Trophoblast cell (in vitro differentiated cells and primary cell): ENCODE results near the gene BPIFB2.

Experiments
- DNase-seq, 2 donors: peaks; one replicate each; pipeline ENCODE4 v3.0.0-alpha.2; 2016
- H2AFZ ChIP-seq: 2 replicates; pipeline ENCODE4 v1.6.1; 2013; ENCODE audit warnings: low read length, moderate library complexity, mild to moderate bottlenecking; ENCODE audit not compliant: insufficient read depth, poor library complexity
- H2AK5ac ChIP-seq: 2 replicates; pipeline ENCODE4 v1.6.1; 2013; ENCODE audit warnings: mild to moderate bottlenecking, low read length
- H2BK120ac ChIP-seq: 2 replicates; pipeline ENCODE4 v1.6.1; 2013; ENCODE audit warnings: low read length, mild to moderate bottlenecking, moderate library complexity; ENCODE audit not compliant: insufficient read depth, poor library complexity
- H2BK12ac ChIP-seq: 2 replicates; pipeline ENCODE4 v1.6.1; 2013; ENCODE audit warnings: mild to moderate bottlenecking, low read length, moderate library complexity
- H2BK5ac ChIP-seq: 2 replicates; pipeline ENCODE4 v1.6.1; 2013; ENCODE audit warnings: low read length, low read depth, moderate library complexity, mild to moderate bottlenecking; ENCODE audit not compliant: poor library complexity
- H3K14ac ChIP-seq: 2 replicates; pipeline ENCODE4 v1.6.1; 2013; ENCODE audit warnings: mild to moderate bottlenecking, low read length
- H3K18ac ChIP-seq: 2 replicates; pipeline ENCODE4 v1.6.1; 2013; ENCODE audit warnings: mild to moderate bottlenecking, low read length
- H3K23ac ChIP-seq: 2 replicates; pipeline ENCODE4 v1.6.1; 2013; ENCODE audit warnings: low read length
- H3K27ac ChIP-seq: 2 replicates; pipeline ENCODE4 v1.5.1; 2013; ENCODE audit warnings: low read depth, mild to moderate bottlenecking, inconsistent platforms, low read length, moderate library complexity
- H3K27me3 ChIP-seq: 2 replicates; pipeline ENCODE4 v1.6.1; 2013; ENCODE audit warnings: inconsistent platforms, mild to moderate bottlenecking, low read length, moderate library complexity; ENCODE audit not compliant: insufficient read depth
- H3K36me3 ChIP-seq, 2 experiments: 1 replicate in 1 of 2; 2 replicates in 1 of 2; pipeline ENCODE4 v1.6.1; 2013; ENCODE audit warnings: low read length in 2 of 2, mild to moderate bottlenecking in 2 of 2, moderate library complexity in 1 of 2; ENCODE audit not compliant: insufficient read depth in 2 of 2, control insufficient read depth in 1 of 2
- H3K4ac ChIP-seq: 2 replicates; pipeline ENCODE4 v1.6.1; 2013; ENCODE audit warnings: low read depth, mild to moderate bottlenecking, low read length, moderate library complexity
- H3K4me1 ChIP-seq, 2 experiments: 1 replicate in 1 of 2; 2 replicates in 1 of 2; pipeline ENCODE4 v1.6.1; 2013; ENCODE audit warnings: low read length in 2 of 2, mild to moderate bottlenecking in 2 of 2, moderate library complexity in 1 of 2; ENCODE audit not compliant: insufficient read depth in 2 of 2, control insufficient read depth in 1 of 2
- H3K4me2 ChIP-seq: 2 replicates; pipeline ENCODE4 v1.6.1; 2013; ENCODE audit warnings: inconsistent platforms, mild to moderate bottlenecking, low read length, moderate library complexity
- H3K4me3 ChIP-seq: 2 replicates; pipeline ENCODE4 v1.5.1; 2013; ENCODE audit warnings: mild to moderate bottlenecking, low read depth, low read length, inconsistent platforms
- H3K79me1 ChIP-seq: one replicate; pipeline ENCODE4 v1.6.1; 2013; ENCODE audit warnings: low read length
- H3K79me2 ChIP-seq: 2 replicates; pipeline ENCODE4 v1.6.1; 2013; ENCODE audit warnings: low read length, mild to moderate bottlenecking; ENCODE audit not compliant: control insufficient read depth, insufficient read depth, poor library complexity
- H3K9ac ChIP-seq: 2 replicates; pipeline ENCODE4 v1.6.1; 2013; ENCODE audit warnings: mild to moderate bottlenecking, low read length
- H3K9me3 ChIP-seq: 2 replicates; pipeline ENCODE4 v1.6.1; 2013; ENCODE audit warnings: low read depth, mild to moderate bottlenecking, control low read depth, inconsistent platforms, low read length; ENCODE audit not compliant: insufficient read depth
- H4K12ac ChIP-seq: 2 replicates; pipeline ENCODE4 v1.6.1; 2013; ENCODE audit warnings: low read depth, mild to moderate bottlenecking, low read length, moderate library complexity
- H4K8ac ChIP-seq: 2 replicates; pipeline ENCODE4 v1.6.1; 2013; ENCODE audit warnings: low read depth, mild to moderate bottlenecking, low read length, moderate library complexity
- H4K91ac ChIP-seq: one replicate; pipeline ENCODE4 v1.6.1; 2013; ENCODE audit warnings: low read depth, mild to moderate bottlenecking, low read length, moderate library complexity
- WGBS: extraction: QIAGEN DNeasy Blood & Tissue Kit; methylation state at CpG from one replicate; pipeline ENCODE4 v1.1.7; 2013; ENCODE audit warnings: missing lambda C conversion rate; ENCODE audit not compliant: insufficient read length, insufficient coverage; ENCODE audit errors: extremely low coverage; 5-methylcytosine and 5-hydroxymethylcytosine counted together

The BPIFB2 gene

DNA sequence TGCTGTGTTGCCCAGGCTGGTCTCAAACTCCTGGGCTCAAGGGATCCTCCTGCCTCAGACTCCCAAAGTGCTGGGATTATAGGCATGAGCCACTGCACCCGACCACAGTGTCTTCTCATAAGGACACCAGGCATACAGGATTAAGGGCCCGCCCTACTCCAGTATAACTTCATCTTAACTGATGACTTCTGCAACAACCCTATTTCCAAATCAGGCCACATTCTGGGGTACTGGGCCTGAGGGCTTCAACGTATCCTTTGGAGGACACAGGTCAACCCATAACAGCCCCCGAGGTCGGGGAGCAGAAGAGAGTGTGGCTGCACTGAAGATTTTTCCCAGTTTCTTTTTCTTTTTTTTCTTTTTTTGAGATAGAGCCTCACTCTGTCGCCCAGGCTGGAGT, 42.9 kb upstream of the BPIFB2 start:
- H4K12ac ChIP-seq = no peak overlapping the region
- H3K79me2 ChIP-seq = no peaks in the 10 kb centered on the region
- H2BK5ac ChIP-seq = no peak overlapping the region
- H3K79me1 ChIP-seq = no peaks in the 10 kb centered on the region
- H2BK12ac ChIP-seq = no peak overlapping the region
- no peak overlapping the region for H3K14ac ChIP-seq
- no peak overlapping the region for H3K4me3 ChIP-seq
- H3K9me3 ChIP-seq = no peaks in the 10 kb centered on the region
- H3K27ac ChIP-seq = no peak overlapping the region
- H3K36me3 ChIP-seq = no peaks in the 10 kb centered on the region
- H2AFZ ChIP-seq = no peak overlapping the region
- H3K9ac ChIP-seq = no peak overlapping the region
- no peaks in the 10 kb centered on the region for H3K4me1 ChIP-seq
- no peak overlapping the region for H3K18ac ChIP-seq
- no peak overlapping the region for H3K4ac ChIP-seq
- H2BK120ac ChIP-seq = no peak overlapping the region
- H4K91ac ChIP-seq = no peak overlapping the region
- DNase-seq = no peak
- no peak overlapping the region for H3K23ac ChIP-seq
- H3K4me2 ChIP-seq = no peak overlapping the region
- no peak overlapping the region for H2AK5ac ChIP-seq
- WGBS = no CpG with 5 or more reads among the region's 6 CpGs
- no peaks in the 10 kb centered on the region for H3K27me3 ChIP-seq
- H4K8ac ChIP-seq = no peak overlapping the region

GRCh38 chr20:32965115-32965514, 42.4 kb upstream of the BPIFB2 start:
- no CpG with 5 or more reads among the region's 8 CpGs for WGBS
- H2AK5ac ChIP-seq = no peak overlapping the region
- H3K14ac ChIP-seq = no peak overlapping the region
- no peak overlapping the region for H3K27ac ChIP-seq
- H3K4ac ChIP-seq = no peak overlapping the region
- no peak overlapping the region for H2BK12ac ChIP-seq
- H3K4me2 ChIP-seq = no peak overlapping the region
- no peak overlapping the region for H2AFZ ChIP-seq
- no peak overlapping the region for H4K91ac ChIP-seq
- H4K12ac ChIP-seq = no peak overlapping the region
- no peak for DNase-seq
- no peaks in the 10 kb centered on the region for H3K79me2 ChIP-seq
- no peaks in the 10 kb centered on the region for H3K27me3 ChIP-seq
- no peaks in the 10 kb centered on the region for H3K79me1 ChIP-seq
- H2BK120ac ChIP-seq = no peak overlapping the region
- no peaks in the 10 kb centered on the region for H3K36me3 ChIP-seq
- H3K9ac ChIP-seq = no peak overlapping the region
- H3K9me3 ChIP-seq = no peaks in the 10 kb centered on the region
- H3K23ac ChIP-seq = no peak overlapping the region
- no peak overlapping the region for H3K18ac ChIP-seq
- H4K8ac ChIP-seq = no peak overlapping the region
- H2BK5ac ChIP-seq = no peak overlapping the region
- no peak overlapping the region for H3K4me3 ChIP-seq
- no peaks in the 10 kb centered on the region for H3K4me1 ChIP-seq

DNA sequence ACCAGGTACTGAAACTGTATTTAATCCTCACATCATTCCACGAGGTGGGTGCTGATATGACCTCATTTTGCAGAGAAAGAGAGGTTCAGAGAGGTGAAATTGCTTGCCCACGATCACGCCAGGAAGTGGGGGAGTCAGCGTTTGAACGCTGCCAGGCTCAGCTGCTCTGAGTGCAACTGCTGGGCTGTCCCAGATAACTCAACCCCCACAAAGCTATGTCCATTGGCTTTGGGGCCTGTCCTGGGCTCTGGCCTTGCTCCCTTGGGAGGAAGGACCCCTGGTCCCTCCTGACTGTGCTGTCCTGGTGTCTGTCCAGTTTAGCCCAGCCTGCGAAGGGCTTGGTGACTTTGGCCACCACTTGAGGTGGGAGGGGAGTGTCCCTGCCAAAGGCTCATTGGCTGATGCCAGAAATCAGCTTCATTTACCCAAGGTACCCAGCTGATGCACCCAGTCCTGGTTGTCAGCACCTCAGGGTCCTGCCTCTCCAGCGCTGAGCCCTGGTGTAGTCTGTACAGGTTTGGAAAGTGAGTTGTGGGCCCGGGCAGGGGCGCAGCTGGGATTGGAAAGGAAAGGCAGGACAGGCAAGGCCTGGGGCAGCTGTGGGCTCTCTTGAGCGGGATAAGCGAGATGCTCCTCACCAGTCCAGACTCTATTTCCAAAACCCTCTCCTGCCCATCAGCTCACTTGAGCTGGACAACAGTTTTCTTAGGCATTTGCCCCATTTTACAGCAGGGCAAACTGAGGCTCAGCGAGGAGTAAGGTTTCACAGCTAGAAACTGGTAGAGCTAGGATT, 41.7 kb upstream of the BPIFB2 start:
- no peak for DNase-seq
- no peak overlapping the region for H3K18ac ChIP-seq
- no peak overlapping the region for H3K9ac ChIP-seq
- H4K12ac ChIP-seq = no peak overlapping the region
- no peak overlapping the region for H4K8ac ChIP-seq
- H2BK5ac ChIP-seq = no peak overlapping the region
- no peaks in the 10 kb centered on the region for H3K9me3 ChIP-seq
- H4K91ac ChIP-seq = no peak overlapping the region
- no peaks in the 10 kb centered on the region for H3K4me1 ChIP-seq
- no peaks in the 10 kb centered on the region for H3K79me2 ChIP-seq
- no peak overlapping the region for H2AK5ac ChIP-seq
- no peak overlapping the region for H3K23ac ChIP-seq
- no peaks in the 10 kb centered on the region for H3K36me3 ChIP-seq
- H3K4me3 ChIP-seq = no peak overlapping the region
- H2BK12ac ChIP-seq = no peak overlapping the region
- H3K79me1 ChIP-seq = no peaks in the 10 kb centered on the region
- no peak overlapping the region for H3K27ac ChIP-seq
- no peak overlapping the region for H3K14ac ChIP-seq
- H2BK120ac ChIP-seq = no peak overlapping the region
- no peak overlapping the region for H2AFZ ChIP-seq
- H3K27me3 ChIP-seq = no peaks in the 10 kb centered on the region
- H3K4ac ChIP-seq = no peak overlapping the region
- no CpG with 5 or more reads among the region's 12 CpGs for WGBS
- no peak overlapping the region for H3K4me2 ChIP-seq

DNA sequence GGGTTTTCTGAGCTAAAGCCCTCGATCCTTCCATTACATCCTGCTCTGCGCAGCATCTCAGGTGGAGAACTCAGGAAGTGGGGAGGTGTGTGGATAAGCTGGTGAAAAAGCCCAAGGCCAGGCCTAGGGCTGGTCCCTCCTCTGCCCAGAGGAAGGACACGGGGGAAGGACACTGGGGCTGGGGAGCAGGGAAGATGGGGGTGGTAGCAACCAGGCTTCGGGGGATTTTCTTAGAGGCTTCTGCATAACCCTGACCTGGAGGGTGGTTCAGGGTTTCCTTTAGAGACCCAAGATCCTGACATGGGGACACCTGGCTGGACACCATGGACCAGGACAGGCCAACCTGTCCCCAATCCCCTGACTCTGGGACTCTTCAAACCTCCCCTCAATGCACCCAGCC, 41.1 kb upstream of the BPIFB2 start:
- H3K4me3 ChIP-seq = no peak overlapping the region
- no peaks in the 10 kb centered on the region for H3K27me3 ChIP-seq
- H3K79me2 ChIP-seq = no peaks in the 10 kb centered on the region
- H3K27ac ChIP-seq = no peak overlapping the region
- H4K91ac ChIP-seq = no peak overlapping the region
- H3K14ac ChIP-seq = no peak overlapping the region
- WGBS = no CpG with 5 or more reads among the region's 4 CpGs
- no peak overlapping the region for H3K4ac ChIP-seq
- H3K79me1 ChIP-seq = no peaks in the 10 kb centered on the region
- no peaks in the 10 kb centered on the region for H3K36me3 ChIP-seq
- no peak overlapping the region for H2BK120ac ChIP-seq
- H3K23ac ChIP-seq = no peak overlapping the region
- H2BK5ac ChIP-seq = no peak overlapping the region
- no peak overlapping the region for H2BK12ac ChIP-seq
- no peak overlapping the region for H4K12ac ChIP-seq
- H3K9me3 ChIP-seq = no peaks in the 10 kb centered on the region
- H2AFZ ChIP-seq = no peak overlapping the region
- H3K4me1 ChIP-seq = no peaks in the 10 kb centered on the region
- no peak overlapping the region for H2AK5ac ChIP-seq
- H4K8ac ChIP-seq = no peak overlapping the region
- DNase-seq = no peak
- no peak overlapping the region for H3K18ac ChIP-seq
- H3K4me2 ChIP-seq = no peak overlapping the region
- no peak overlapping the region for H3K9ac ChIP-seq
